Superior temporal gyrus (tissue), 1 donor: ENCODE data around the gene KHDC4.
A peak's percentile ranks its signal among the peaks of the same experiment; 100 is the strongest.

Experiments
- DNase-seq: peaks from one replicate; pipeline ENCODE4 v3.0.0-alpha.2; 2016; ENCODE audit errors: extremely low spot score

The KHDC4 gene

GRCh38 chr1:155934097-155934935 is at the start of gene KHDC4:
TSS of gene KHDC4 (minus strand) at chr1:155934413. CDS start at chr1:155934373, 40 bp downstream.
- DNase-seq = peak; percentile 100

- DNase-seq = no peak
Observed at GRCh38 chr1:155983191-155984024, 49.2 kb upstream of the KHDC4 start.

- no peak for DNase-seq
Observed at GRCh38 chr1:155982106-155982505, 47.9 kb upstream of the KHDC4 start.

- DNase-seq = no peak
Observed at GRCh38 chr1:155981266-155982088, 47.3 kb upstream of the KHDC4 start.

- no peak for DNase-seq
Observed at GRCh38 chr1:155979597-155980343, 45.6 kb upstream of the KHDC4 start.

GRCh38 chr1:155978973-155979429 is 44.8 kb upstream of the KHDC4 start:
- peak; percentile 20 for DNase-seq

GRCh38 chr1:155978325-155978972 is 44.2 kb upstream of the KHDC4 start, which contains the start of gene ARHGEF2:
TSS of gene ARHGEF2 (minus strand) at chr1:155978547. CDS start at chr1:155978427, 120 bp downstream.
- DNase-seq = peak; percentile 53

GRCh38 chr1:155977690-155978324 is 43.6 kb upstream of the KHDC4 start:
- DNase-seq = peak; percentile 20

GRCh38 chr1:155976913-155977689 is 42.9 kb upstream of the KHDC4 start:
- peak; percentile 62 for DNase-seq

GRCh38 chr1:155976062-155976912 is 42.1 kb upstream of the KHDC4 start:
- DNase-seq = no peak

GRCh38 chr1:155975375-155976061 is 41.3 kb upstream of the KHDC4 start:
- DNase-seq = peak; percentile 62

- peak; percentile 91 for DNase-seq
Observed at GRCh38 chr1:155974208-155975115, 40.2 kb upstream of the KHDC4 start.

GRCh38 chr1:155973723-155974122 is 39.5 kb upstream of the KHDC4 start:
- peak; percentile 44 for DNase-seq

GRCh38 chr1:155971910-155972809 is 37.9 kb upstream of the KHDC4 start:
- peak; percentile 82 for DNase-seq

GRCh38 chr1:155970531-155971167 is 36.4 kb upstream of the KHDC4 start:
- DNase-seq = peak; percentile 89
